ENCODE measurements around the gene HDHD2. TPM values are rescaled to one million over a fixed set of nuclear protein-coding genes. Genes with fewer than 3 reads are reported as not detected.
A peak's percentile ranks its signal among the peaks of the same experiment; 100 is the strongest.
"Not testable (repeated sequence)": the region's sequence is repeated elsewhere in the genome, so short reads cannot be mapped to it uniquely, and the experiment has no call there.

HDHD2 gene
- total RNA-seq, 2 experiments from 2014 or later = 27.7 to 28.9 TPM

GRCh38 chr18:47174545-47175116 is 24.3 kb upstream of the HDHD2 start:
- Mint-ChIP-seq H3K27ac (no peak overlapping the region), H3K36me3 (ENCODE audit: low read depth) (peaks cover 7% of the 10 kb centered on the region), H3K4me3 (no peak overlapping the region), H3K27me3 (no peaks in the 10 kb centered on the region), H3K4me1 (peaks cover 2% of the 10 kb centered on the region), H3K9me3 (ENCODE audit: low read depth) (no peaks in the 10 kb centered on the region)
- ATAC-seq (no peak), DNase-seq (no peak)
- ChIA-PET POLR2A (no interaction called here), CTCF (interaction anchor here (0.6 to 1.5 kb wide), 2 partner anchors 12 to 483 kb away, joined by 3 to 4 read pairs; no protein-coding TSS in a partner anchor)
- intact Hi-C loops (cut with DNase I, micrococcal nuclease) = loop anchor here (1.0 to 2.0 kb wide), 3 partner anchors 24 to 58 kb away; partner anchors contain the start of gene HDHD2 (in 1 of the 2)

GRCh38 chr18:47172476-47172875 is 22.2 kb upstream of the HDHD2 start:
- DNase-seq (no peak), ATAC-seq (no peak)
- intact Hi-C loops (cut with DNase I, micrococcal nuclease) = no loop called here
- H3K4me1 Mint-ChIP-seq = peaks cover 10% of the 10 kb centered on the region
- ChIA-PET CTCF (interaction anchor here (1.1 kb wide), 1 partner anchor 22 kb away, joined by 4 read pairs; the partner anchor contains the start of gene HDHD2), POLR2A (no interaction called here)
- no peaks in the 10 kb centered on the region for H3K9me3 Mint-ChIP-seq (ENCODE audit: low read depth)
- H3K4me3 Mint-ChIP-seq = no peak overlapping the region
- no peak overlapping the region for H3K27ac Mint-ChIP-seq
- H3K27me3 Mint-ChIP-seq = no peaks in the 10 kb centered on the region
- peaks cover 7% of the 10 kb centered on the region for H3K36me3 Mint-ChIP-seq (ENCODE audit: low read depth)

GRCh38 chr18:47168913-47169312 is 18.6 kb upstream of the HDHD2 start:
- Mint-ChIP-seq H3K27ac (no peak overlapping the region), H3K4me1 (peaks cover 26% of the 10 kb centered on the region), H3K36me3 (ENCODE audit: low read depth) (peaks cover 13% of the 10 kb centered on the region), H3K27me3 (no peaks in the 10 kb centered on the region), H3K4me3 (no peak overlapping the region), H3K9me3 (ENCODE audit: low read depth) (no peaks in the 10 kb centered on the region)
- ChIA-PET CTCF (no interaction called here), POLR2A (interaction anchor here (0.7 to 1.2 kb wide), 3 partner anchors 41 to 1080 kb away, joined by 3 to 6 read pairs (median 3); no protein-coding TSS in a partner anchor)
- peak; percentile 6 for ATAC-seq
- DNase-seq = no peak
- intact Hi-C loops (cut with DNase I, micrococcal nuclease) = no loop called here

GRCh38 chr18:47168509-47168908 is 18.2 kb upstream of the HDHD2 start:
- H3K9me3 Mint-ChIP-seq (ENCODE audit: low read depth) = no peaks in the 10 kb centered on the region
- CTCF ChIA-PET = interaction anchor here (0.6 to 1.1 kb wide), 2 partner anchors 9 to 1258 kb away, joined by 3 read pairs; no protein-coding TSS in a partner anchor

GRCh38 chr18:47166294-47166693 is 16.0 kb upstream of the HDHD2 start:
- Mint-ChIP-seq H3K36me3 (ENCODE audit: low read depth) (peaks cover 12% of the 10 kb centered on the region), H3K27me3 (no peaks in the 10 kb centered on the region), H3K4me1 (peaks cover 42% of the 10 kb centered on the region), H3K4me3 (no peak overlapping the region), H3K27ac (no peak overlapping the region), H3K9me3 (ENCODE audit: low read depth) (no peaks in the 10 kb centered on the region)
- intact Hi-C loops (cut with DNase I, micrococcal nuclease) = no loop called here
- ChIA-PET POLR2A (no interaction called here), CTCF (no interaction called here)
- no peak for DNase-seq
- no peak for ATAC-seq

More at GRCh38 chr18:47168509-47168908, 18.2 kb upstream of the HDHD2 start:
- ATAC-seq (peak; percentile 55), DNase-seq (no peak)
- intact Hi-C loops (cut with DNase I, micrococcal nuclease) = no loop called here
- Mint-ChIP-seq H3K4me3 (no peak overlapping the region), H3K27me3 (no peaks in the 10 kb centered on the region), H3K27ac (no peak overlapping the region), H3K4me1 (peaks cover 30% of the 10 kb centered on the region), H3K36me3 (ENCODE audit: low read depth) (peaks cover 13% of the 10 kb centered on the region)
- POLR2A ChIA-PET = interaction anchor here (0.7 to 1.2 kb wide), 4 partner anchors 42 to 1080 kb away, joined by 3 to 6 read pairs (median 3); no protein-coding TSS in a partner anchor

- Mint-ChIP-seq H3K4me1 (peaks cover 34% of the 10 kb centered on the region), H3K4me3 (no peak overlapping the region), H3K36me3 (ENCODE audit: low read depth) (peaks cover 14% of the 10 kb centered on the region), H3K27me3 (no peaks in the 10 kb centered on the region), H3K9me3 (ENCODE audit: low read depth) (no peaks in the 10 kb centered on the region), H3K27ac (no peak overlapping the region)
- DNase-seq (peak; percentile 17), ATAC-seq (peak; percentile 95)
- ChIA-PET CTCF (interaction anchor here (0.9 to 1.6 kb wide), 3 partner anchors 11 to 20 kb away, joined by 3 to 4 read pairs (median 3); partner anchors contain the start of gene HDHD2), POLR2A (interaction anchor here (0.6 kb wide), 1 partner anchor 11 kb away, joined by 4 read pairs; no protein-coding TSS in a partner anchor)
- intact Hi-C loops (cut with DNase I, micrococcal nuclease) = loop anchor here (1.0 to 5.0 kb wide), 2 partner anchors 12 to 41 kb away; no protein-coding TSS in a partner anchor
These were observed 12.9 kb upstream of the HDHD2 start for GRCh38 chr18:47163241-47163640.

GRCh38 chr18:47160256-47160655 is 10.0 kb upstream of the HDHD2 start:
- H3K4me3 Mint-ChIP-seq = no peak overlapping the region

GRCh38 chr18:47158404-47158803 is 8.1 kb upstream of the HDHD2 start:
- Mint-ChIP-seq H3K4me1 (peaks cover 11% of the 10 kb centered on the region), H3K36me3 (ENCODE audit: low read depth) (peaks cover 23% of the 10 kb centered on the region)
- CTCF ChIA-PET; H3K9me3 Mint-ChIP-seq (ENCODE audit: low read depth); H3K27me3 Mint-ChIP-seq; DNase-seq; POLR2A ChIA-PET; H3K27ac Mint-ChIP-seq; ATAC-seq; H3K4me3 Mint-ChIP-seq: not testable (repeated sequence)
- intact Hi-C loops (cut with DNase I, micrococcal nuclease) = loop anchor here in 1 of 2 experiments (10.0 kb wide), 1 partner anchor 904 kb away; no protein-coding TSS in a partner anchor

More at GRCh38 chr18:47160256-47160655, 10.0 kb upstream of the HDHD2 start:
- no peaks in the 10 kb centered on the region for H3K9me3 Mint-ChIP-seq (ENCODE audit: low read depth)
- intact Hi-C loops (cut with DNase I, micrococcal nuclease) = loop anchor here in 1 of 2 experiments (5.0 kb wide), 1 partner anchor 38 kb away; no protein-coding TSS in a partner anchor
- ATAC-seq = no peak
- no peak overlapping the region for H3K27ac Mint-ChIP-seq
- ChIA-PET CTCF (no interaction called here), POLR2A (no interaction called here)
- peaks cover 17% of the 10 kb centered on the region for H3K36me3 Mint-ChIP-seq (ENCODE audit: low read depth)
- H3K4me1 Mint-ChIP-seq = peaks cover 27% of the 10 kb centered on the region
- no peaks in the 10 kb centered on the region for H3K27me3 Mint-ChIP-seq
- DNase-seq = no peak

GRCh38 chr18:47151439-47151838 is 1.1 kb upstream of the HDHD2 start:
- ChIA-PET POLR2A (interaction anchor here (0.5 to 0.7 kb wide), 2 partner anchors 11 to 856 kb away, joined by 4 to 6 read pairs; no protein-coding TSS in a partner anchor), CTCF (interaction anchor here (1.5 to 1.8 kb wide), 2 partner anchors 32 to 53 kb away, joined by 4 to 6 read pairs; no protein-coding TSS in a partner anchor)

GRCh38 chr18:47150824-47151366 is 595 bp upstream of the HDHD2 start:
- peak; percentile 30 for DNase-seq
- peaks cover 15% of the 10 kb centered on the region for H3K36me3 Mint-ChIP-seq (ENCODE audit: low read depth)
- peak overlapping the region; percentile 98 for H3K27ac Mint-ChIP-seq
- H3K27me3 Mint-ChIP-seq = no peaks in the 10 kb centered on the region
- intact Hi-C loops (cut with DNase I, micrococcal nuclease) = loop anchor here (1.0 to 10.0 kb wide), 8 partner anchors 12 to 979 kb away; partner anchors contain the start of genes IER3IP1 (in 1 of the 2), KATNAL2 (in 1 of the 2), PIAS2 (in 1 of the 2) and SMAD2 (in 1 of the 2)
- H3K4me1 Mint-ChIP-seq = peaks cover 40% of the 10 kb centered on the region
- H3K4me3 Mint-ChIP-seq = peak overlapping the region; percentile 98
- H3K9me3 Mint-ChIP-seq (ENCODE audit: low read depth) = no peaks in the 10 kb centered on the region
- POLR2A ChIA-PET = interaction anchor here (0.5 to 0.8 kb wide), 2 partner anchors 40 to 855 kb away, joined by 3 to 6 read pairs; no protein-coding TSS in a partner anchor
- ATAC-seq = peak; percentile 52
- CTCF ChIA-PET = interaction anchor here (1.2 to 1.8 kb wide), 4 partner anchors 21 to 53 kb away, joined by 3 to 6 read pairs (median 4); no protein-coding TSS in a partner anchor

More at GRCh38 chr18:47151439-47151838, 1.1 kb upstream of the HDHD2 start:
- H3K4me3 Mint-ChIP-seq = peak overlapping the region; percentile 98
- ATAC-seq = no peak
- H3K27ac Mint-ChIP-seq = peak overlapping the region; percentile 98
- peaks cover 35% of the 10 kb centered on the region for H3K4me1 Mint-ChIP-seq
- H3K27me3 Mint-ChIP-seq = no peaks in the 10 kb centered on the region
- intact Hi-C loops (cut with DNase I, micrococcal nuclease) = loop anchor here (1.0 to 10.0 kb wide), 5 partner anchors 12 to 979 kb away; partner anchors contain the start of genes KATNAL2 (in 1 of the 2) and PIAS2 (in 1 of the 2)
- DNase-seq = no peak
- H3K36me3 Mint-ChIP-seq (ENCODE audit: low read depth) = peaks cover 18% of the 10 kb centered on the region
- no peaks in the 10 kb centered on the region for H3K9me3 Mint-ChIP-seq (ENCODE audit: low read depth)
